Brain microvascular endothelial cell (primary cell): ENCODE results near the gene DDX56.

Experiments used
- DNase-seq: peaks from one replicate; pipeline ENCODE4 v3.0.0-alpha.2; 2020
- H3K27ac ChIP-seq: fragments of 250-450 bp; sonication (Bioruptor Pico); 2 replicates; pipeline ENCODE4 v1.5.1; 2020; ENCODE audit warnings: mild to moderate bottlenecking, moderate library complexity
- H3K27me3 ChIP-seq: fragments of 250-450 bp; sonication (Bioruptor Pico); replicated peaks from 2 replicates; pipeline ENCODE4 v1.5.1; 2020; ENCODE audit warnings: mild to moderate bottlenecking
- H3K36me3 ChIP-seq: fragments of 250-450 bp; sonication (Bioruptor Pico); replicated peaks from 2 replicates; pipeline ENCODE4 v1.5.1; 2020; ENCODE audit warnings: mild to moderate bottlenecking
- H3K4me3 ChIP-seq: 2 replicates; pipeline ENCODE4 v1.5.1; 2011; ENCODE audit warnings: low read depth, mild to moderate bottlenecking, control low read depth, low read length, moderate library complexity
- in situ Hi-C: cut with HindIII; loops from 2 replicates; pipeline ENCODE4 v1.10.0; 2017; ENCODE audit warnings: low sequenced_read_pairs, low pct_ligation_motif_present
- TF ChIP-seq, protein P1 (sequence below): IDR thresholded peaks from 2 replicates; pipeline ENCODE4 v1.5.1; 2011; ENCODE audit warnings: low read depth, mild to moderate bottlenecking, moderate library complexity, low read length, control low read depth, inconsistent platforms; ENCODE audit errors: missing control alignments

DDX56 gene

DNA sequence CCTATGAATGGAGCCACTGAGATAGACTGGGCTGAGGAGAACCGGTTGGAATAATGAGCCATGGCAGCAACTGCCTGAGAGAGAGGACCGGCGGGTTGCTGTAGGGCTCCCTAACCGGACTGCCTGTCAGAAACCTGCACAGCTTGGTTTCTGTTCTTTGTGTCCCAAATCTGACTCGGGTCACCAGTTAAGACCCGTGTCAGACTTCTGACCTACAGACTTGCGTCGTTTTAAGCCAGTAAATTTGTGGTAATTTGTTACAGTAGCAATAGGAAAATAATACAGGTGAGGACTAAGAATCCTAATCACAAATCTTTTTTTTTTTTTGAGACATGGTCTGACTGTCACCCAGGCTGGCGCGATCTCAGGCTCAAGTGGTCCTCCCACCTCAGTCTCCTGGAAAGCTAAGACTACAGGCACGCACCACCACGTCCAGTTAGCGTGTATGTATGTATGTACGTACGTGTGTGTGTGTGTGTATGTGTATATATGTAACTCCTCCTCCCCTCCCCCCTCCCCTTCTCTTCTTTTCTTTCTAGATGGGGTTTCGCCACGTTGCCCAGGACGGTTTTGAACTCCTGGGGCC lies 672 bp upstream of the DDX56 start:
- TF ChIP-seq, protein P1, sequence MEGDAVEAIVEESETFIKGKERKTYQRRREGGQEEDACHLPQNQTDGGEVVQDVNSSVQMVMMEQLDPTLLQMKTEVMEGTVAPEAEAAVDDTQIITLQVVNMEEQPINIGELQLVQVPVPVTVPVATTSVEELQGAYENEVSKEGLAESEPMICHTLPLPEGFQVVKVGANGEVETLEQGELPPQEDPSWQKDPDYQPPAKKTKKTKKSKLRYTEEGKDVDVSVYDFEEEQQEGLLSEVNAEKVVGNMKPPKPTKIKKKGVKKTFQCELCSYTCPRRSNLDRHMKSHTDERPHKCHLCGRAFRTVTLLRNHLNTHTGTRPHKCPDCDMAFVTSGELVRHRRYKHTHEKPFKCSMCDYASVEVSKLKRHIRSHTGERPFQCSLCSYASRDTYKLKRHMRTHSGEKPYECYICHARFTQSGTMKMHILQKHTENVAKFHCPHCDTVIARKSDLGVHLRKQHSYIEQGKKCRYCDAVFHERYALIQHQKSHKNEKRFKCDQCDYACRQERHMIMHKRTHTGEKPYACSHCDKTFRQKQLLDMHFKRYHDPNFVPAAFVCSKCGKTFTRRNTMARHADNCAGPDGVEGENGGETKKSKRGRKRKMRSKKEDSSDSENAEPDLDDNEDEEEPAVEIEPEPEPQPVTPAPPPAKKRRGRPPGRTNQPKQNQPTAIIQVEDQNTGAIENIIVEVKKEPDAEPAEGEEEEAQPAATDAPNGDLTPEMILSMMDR: no peak
- no peaks in the 10 kb centered on the region for H3K27me3 ChIP-seq
- peak overlapping the region; percentile 96 for H3K4me3 ChIP-seq
- peaks cover 48% of the 10 kb centered on the region for H3K36me3 ChIP-seq
- H3K27ac ChIP-seq: peak overlapping the region; percentile 54
- in situ Hi-C loops: no loop called here
- no peak for DNase-seq

DNA sequence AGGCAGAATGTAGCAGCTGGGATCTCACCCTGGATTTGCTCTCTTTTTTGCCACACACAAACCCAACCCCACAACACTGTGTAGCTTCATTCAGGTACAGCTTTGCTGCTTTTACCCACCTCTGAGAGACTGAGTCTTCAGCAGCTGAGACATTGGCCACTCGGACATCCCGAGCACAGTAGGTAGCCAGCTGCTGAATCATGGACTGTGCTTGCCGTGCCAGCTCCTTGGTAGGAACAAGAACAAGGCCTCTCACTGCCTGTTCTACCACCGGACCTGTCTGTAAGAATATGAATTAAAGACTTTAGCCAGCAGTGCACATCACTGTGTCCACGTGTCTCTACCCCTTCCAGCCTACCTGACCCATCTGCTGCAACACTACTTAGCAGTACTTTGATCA lies 937 bp downstream of the DDX56 start:
- no peak for DNase-seq
- peaks cover 55% of the 10 kb centered on the region for H3K36me3 ChIP-seq
- H3K27ac ChIP-seq: peak overlapping the region; percentile 54
- H3K27me3 ChIP-seq: no peaks in the 10 kb centered on the region
- in situ Hi-C loops: no loop called here
- H3K4me3 ChIP-seq: peak overlapping the region; percentile 96
- TF ChIP-seq, protein P1: no peak

DNA sequence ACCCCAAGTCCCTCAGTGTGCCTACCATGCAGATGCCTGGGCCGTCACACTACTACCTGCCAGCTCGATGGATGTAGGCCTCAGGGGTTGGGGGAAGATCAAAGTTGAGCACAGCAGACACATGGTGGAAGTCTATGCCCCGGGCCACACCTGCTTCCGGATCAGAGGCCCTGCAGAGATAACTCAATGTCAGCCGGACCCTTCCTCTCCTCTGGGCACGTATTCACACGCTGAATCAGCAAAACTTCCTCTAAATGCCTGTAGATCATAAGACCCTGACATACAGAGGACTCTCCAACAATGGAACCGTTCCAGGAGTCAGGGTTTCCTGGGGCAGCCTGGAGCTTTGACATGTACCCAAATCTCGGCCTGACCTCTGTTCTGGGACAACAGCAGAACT lies 3.7 kb downstream of the DDX56 start:
- in situ Hi-C loops: no loop called here
- Histone ChIP-seq H3K4me3 (no peak overlapping the region), H3K27ac (no peak overlapping the region), H3K36me3 (peaks cover 70% of the 10 kb centered on the region), H3K27me3 (no peaks in the 10 kb centered on the region)
- no peak for DNase-seq
- TF ChIP-seq, protein P1: no peak

DNA sequence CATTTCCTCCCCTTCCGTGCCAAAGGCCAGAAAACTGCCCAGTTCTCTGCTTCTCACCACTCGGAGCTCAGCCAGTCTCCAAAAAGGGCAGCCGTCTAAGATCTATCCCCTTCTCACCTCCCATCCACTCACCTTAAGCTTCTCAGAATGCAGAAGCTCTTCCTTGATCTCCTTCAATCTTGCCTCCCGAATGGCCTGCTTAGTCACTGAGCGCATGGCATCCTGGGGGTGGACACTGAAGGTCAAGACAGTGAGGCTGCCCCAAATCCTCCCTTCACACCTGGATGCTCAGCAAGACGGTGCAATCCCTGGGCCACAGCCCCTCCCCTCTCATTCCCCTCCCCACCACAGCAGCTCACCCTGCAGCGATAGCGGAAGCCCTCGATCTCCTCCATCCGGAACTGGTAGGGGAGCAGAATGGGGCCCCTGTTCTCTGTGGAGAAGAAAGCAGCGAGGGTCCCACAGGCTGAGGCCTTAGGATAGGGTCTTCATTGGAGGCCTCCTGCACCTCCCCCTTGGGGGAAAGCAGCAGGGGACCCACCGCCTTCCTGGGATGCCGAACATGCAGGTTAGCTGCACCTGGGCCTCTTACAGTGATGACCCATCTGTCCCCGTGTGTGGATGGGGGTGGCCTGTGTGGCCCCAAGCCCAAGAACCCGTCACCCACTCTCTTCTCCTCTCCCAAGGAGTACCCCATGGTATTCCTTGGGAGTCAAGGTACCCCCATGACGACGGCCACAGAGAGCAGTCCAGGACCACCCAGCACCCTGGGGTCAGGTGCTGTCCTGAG lies 4.7 kb downstream of the DDX56 start:
- peaks cover 79% of the 10 kb centered on the region for H3K36me3 ChIP-seq
- no peak for DNase-seq
- TF ChIP-seq, protein P1: no peak
- H3K4me3 ChIP-seq: no peak overlapping the region
- in situ Hi-C loops: no loop called here
- no peak overlapping the region for H3K27ac ChIP-seq
- H3K27me3 ChIP-seq: no peaks in the 10 kb centered on the region

DNA sequence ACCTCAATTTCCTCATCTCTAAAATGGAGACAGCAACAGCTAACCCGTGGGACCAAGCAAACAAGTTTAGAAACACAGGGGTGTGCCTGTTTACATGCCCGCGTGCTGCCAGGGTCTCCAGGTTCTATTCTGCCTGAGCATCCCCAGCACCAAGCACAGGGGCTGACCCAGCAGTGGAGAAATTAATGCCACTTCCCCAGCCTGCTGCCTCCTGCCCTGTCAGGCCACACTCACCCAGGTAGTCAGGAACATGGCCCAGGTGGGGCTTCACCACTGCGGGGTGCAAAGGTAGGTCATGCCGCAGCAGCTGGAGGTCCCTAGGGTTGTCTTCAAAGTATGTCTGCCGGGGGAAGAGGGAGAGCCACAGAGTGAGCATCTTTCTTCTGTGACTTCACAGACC lies 5.8 kb downstream of the DDX56 start:
- H3K27ac ChIP-seq: no peak overlapping the region
- in situ Hi-C loops: no loop called here
- TF ChIP-seq, protein P1: no peak
- DNase-seq: no peak
- no peaks in the 10 kb centered on the region for H3K27me3 ChIP-seq
- no peak overlapping the region for H3K4me3 ChIP-seq
- peaks cover 85% of the 10 kb centered on the region for H3K36me3 ChIP-seq
